ENCODE data around the gene KNL1. TPM values are rescaled to one million over a fixed set of nuclear protein-coding genes. Genes with fewer than 3 reads are reported as not detected.
A peak's percentile ranks its signal among the peaks of the same experiment; 100 is the strongest.

The KNL1 gene
- total RNA-seq, 1 donor from 2014 or later: 12.1 TPM

DNA sequence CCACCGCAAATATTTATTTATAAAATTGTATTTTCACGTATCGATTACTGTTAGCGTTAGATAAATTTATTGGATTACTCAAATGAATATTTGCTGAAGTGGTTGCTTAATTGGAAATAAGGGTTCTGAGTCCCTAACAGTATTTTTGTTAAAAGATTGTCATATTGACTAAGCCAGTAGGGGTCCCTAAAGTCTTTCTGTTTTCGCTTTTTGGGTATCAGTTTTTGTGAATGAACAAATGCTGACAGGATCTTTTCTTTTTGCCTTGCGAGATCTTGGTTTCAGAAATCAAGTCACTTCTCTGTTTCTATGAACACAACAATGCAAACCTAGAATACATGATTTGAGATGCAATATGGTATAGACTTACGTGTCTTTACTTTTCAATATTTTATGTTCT lies 108.0 kb downstream of the KNL1 start:
- no peaks in the 10 kb centered on the region for H3K27me3 Mint-ChIP-seq
- H3K36me3 Mint-ChIP-seq (ENCODE audit: insufficient read depth): peaks cover 4% of the 10 kb centered on the region
- no peak overlapping the region for H3K4me3 Mint-ChIP-seq (ENCODE audit: low read depth)
- H3K4me1 Mint-ChIP-seq (ENCODE audit: low read depth): no peaks in the 10 kb centered on the region
- no peaks in the 10 kb centered on the region for H3K9me3 Mint-ChIP-seq (ENCODE audit: low read depth)
- DNase-seq (ENCODE audit: low spot score, unreplicated experiment): no peak
- TF ChIP-seq, protein P1, sequence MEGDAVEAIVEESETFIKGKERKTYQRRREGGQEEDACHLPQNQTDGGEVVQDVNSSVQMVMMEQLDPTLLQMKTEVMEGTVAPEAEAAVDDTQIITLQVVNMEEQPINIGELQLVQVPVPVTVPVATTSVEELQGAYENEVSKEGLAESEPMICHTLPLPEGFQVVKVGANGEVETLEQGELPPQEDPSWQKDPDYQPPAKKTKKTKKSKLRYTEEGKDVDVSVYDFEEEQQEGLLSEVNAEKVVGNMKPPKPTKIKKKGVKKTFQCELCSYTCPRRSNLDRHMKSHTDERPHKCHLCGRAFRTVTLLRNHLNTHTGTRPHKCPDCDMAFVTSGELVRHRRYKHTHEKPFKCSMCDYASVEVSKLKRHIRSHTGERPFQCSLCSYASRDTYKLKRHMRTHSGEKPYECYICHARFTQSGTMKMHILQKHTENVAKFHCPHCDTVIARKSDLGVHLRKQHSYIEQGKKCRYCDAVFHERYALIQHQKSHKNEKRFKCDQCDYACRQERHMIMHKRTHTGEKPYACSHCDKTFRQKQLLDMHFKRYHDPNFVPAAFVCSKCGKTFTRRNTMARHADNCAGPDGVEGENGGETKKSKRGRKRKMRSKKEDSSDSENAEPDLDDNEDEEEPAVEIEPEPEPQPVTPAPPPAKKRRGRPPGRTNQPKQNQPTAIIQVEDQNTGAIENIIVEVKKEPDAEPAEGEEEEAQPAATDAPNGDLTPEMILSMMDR (IDR thresholded peaks at IDR 0.05; ENCODE audit: unreplicated experiment): peak; percentile 37
- no peak overlapping the region for H3K27ac Mint-ChIP-seq

DNA sequence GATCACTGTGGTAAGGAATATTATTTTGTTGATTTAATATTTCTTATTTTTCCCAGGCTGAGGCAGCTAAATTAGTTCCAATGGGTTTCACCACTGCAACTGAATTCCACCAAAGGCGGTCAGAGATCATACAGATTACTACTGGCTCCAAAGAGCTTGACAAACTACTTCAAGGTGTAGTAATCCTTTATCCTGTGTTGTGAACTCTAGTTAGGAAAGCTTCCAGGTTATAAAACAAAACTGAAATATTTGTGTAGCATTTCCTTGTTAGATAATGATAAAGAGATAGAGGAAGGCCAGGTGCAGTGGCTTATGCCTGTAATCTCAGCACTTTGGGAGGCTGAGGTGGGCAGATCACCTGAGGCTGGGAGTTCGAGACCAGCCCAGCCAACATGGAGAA lies 112.1 kb downstream of the KNL1 start:
- Mint-ChIP-seq H3K4me3 (ENCODE audit: low read depth) (no peak overlapping the region), H3K36me3 (ENCODE audit: insufficient read depth) (peaks cover 11% of the 10 kb centered on the region), H3K9me3 (ENCODE audit: low read depth) (no peaks in the 10 kb centered on the region), H3K27ac (no peak overlapping the region), H3K4me1 (ENCODE audit: low read depth) (no peaks in the 10 kb centered on the region), H3K27me3 (no peaks in the 10 kb centered on the region)
- TF ChIP-seq, protein P1 (IDR thresholded peaks at IDR 0.05; ENCODE audit: unreplicated experiment): no peak
- DNase-seq (ENCODE audit: low spot score, unreplicated experiment): no peak

Other genes starting within 250 kb of the KNL1 start
- 0.79 TPM in 1 of 2 replicates, not detected in the other for gene PHGR1, start 243.2 kb upstream of the KNL1 start, total RNA-seq
- 1.0 and 3.2 TPM in 2 replicates for gene DISP2, start 236.0 kb upstream of the KNL1 start, total RNA-seq
- 44.8 and 46.2 TPM in 2 replicates for gene KNSTRN, start 211.5 kb upstream of the KNL1 start, total RNA-seq
- 82.0 and 93.0 TPM in 2 replicates for gene IVD, start 188.5 kb upstream of the KNL1 start, total RNA-seq
- 24.1 and 24.3 TPM in 2 replicates for gene BAHD1, start 153.3 kb upstream of the KNL1 start, total RNA-seq
- 29.1 and 29.3 TPM in 2 replicates for gene CHST14, start 123.3 kb upstream of the KNL1 start, total RNA-seq
- gene CCDC32, start 29.2 kb upstream of the KNL1 start, total RNA-seq: 21.7 and 22.2 TPM in 2 replicates
- gene RPUSD2, start 24.9 kb upstream of the KNL1 start, total RNA-seq: 11.5 and 13.2 TPM in 2 replicates
- 13.2 and 16.0 TPM in 2 replicates for gene RAD51, start 100.9 kb downstream of the KNL1 start, total RNA-seq
- gene RMDN3, start 161.0 kb downstream of the KNL1 start, total RNA-seq: 23.4 and 25.9 TPM in 2 replicates
- 30.6 and 32.1 TPM in 2 replicates for gene GCHFR, start 169.8 kb downstream of the KNL1 start, total RNA-seq
- 1.8 and 1.9 TPM in 2 replicates for gene C15orf62, start 175.7 kb downstream of the KNL1 start, total RNA-seq
- gene ZFYVE19, start 212.8 kb downstream of the KNL1 start, total RNA-seq: 25.2 and 28.1 TPM in 2 replicates
- 41.0 and 43.1 TPM in 2 replicates for gene DNAJC17, start 213.2 kb downstream of the KNL1 start, total RNA-seq
- 0.81 and 1.5 TPM in 2 replicates for gene PPP1R14D, start 234.5 kb downstream of the KNL1 start, total RNA-seq
- gene SPINT1, start 249.8 kb downstream of the KNL1 start, total RNA-seq: 213 and 217 TPM in 2 replicates

Data from progenitor cell of endocrine pancreas (in vitro differentiated cells).